ENCODE measurements around the gene MAN1B1.
"Not testable (repeated sequence)": the region's sequence is repeated elsewhere in the genome, so short reads cannot be mapped to it uniquely, and the experiment has no call there.

MAN1B1 gene

GRCh38 chr9:137052998-137053943, 33.5 kb upstream of the MAN1B1 start:
- DNase-seq (ENCODE audit: low spot score): no peak

GRCh38 chr9:137053944-137054931, 32.5 kb upstream of the MAN1B1 start, which contains the start of gene ENTPD2:
Gene ENTPD2 (minus strand): TSS chr9:137054061. CDS start chr9:137053997, 64 bp downstream.
- no peak for DNase-seq (ENCODE audit: low spot score)

GRCh38 chr9:137054932-137055384, 31.8 kb upstream of the MAN1B1 start:
- no peak for DNase-seq (ENCODE audit: low spot score)

- peak; percentile 76 for DNase-seq (ENCODE audit: low spot score)
Observed at GRCh38 chr9:137055385-137056364, 31.1 kb upstream of the MAN1B1 start.

GRCh38 chr9:137056739-137057415, 29.9 kb upstream of the MAN1B1 start:
- DNase-seq (ENCODE audit: low spot score): no peak

- DNase-seq (ENCODE audit: low spot score): no peak
Observed at GRCh38 chr9:137057545-137057944, 29.2 kb upstream of the MAN1B1 start.

- no peak for DNase-seq (ENCODE audit: low spot score)
Observed at GRCh38 chr9:137058521-137059234, 28.1 kb upstream of the MAN1B1 start.

- no peak for DNase-seq (ENCODE audit: low spot score)
Observed at GRCh38 chr9:137062384-137062783, 24.4 kb upstream of the MAN1B1 start.

GRCh38 chr9:137062798-137063197, 24.0 kb upstream of the MAN1B1 start:
- not testable (repeated sequence) for DNase-seq (ENCODE audit: low spot score)

- DNase-seq (ENCODE audit: low spot score): no peak
Observed at GRCh38 chr9:137063311-137064026, 23.3 kb upstream of the MAN1B1 start.

- peak; percentile 86 for DNase-seq (ENCODE audit: low spot score)
Observed at GRCh38 chr9:137064027-137064879, 22.5 kb upstream of the MAN1B1 start.

- no peak for DNase-seq (ENCODE audit: low spot score)
Observed at GRCh38 chr9:137064880-137065164, 22.0 kb upstream of the MAN1B1 start.

- no peak for DNase-seq (ENCODE audit: low spot score)
Observed at GRCh38 chr9:137065336-137065967, 21.3 kb upstream of the MAN1B1 start.

- DNase-seq (ENCODE audit: low spot score): no peak
Observed at GRCh38 chr9:137066096-137066861, 20.5 kb upstream of the MAN1B1 start.

GRCh38 chr9:137067860-137068538, 18.8 kb upstream of the MAN1B1 start:
- DNase-seq (ENCODE audit: low spot score): peak; percentile 87
